Heart left ventricle (tissue), 13 donors: ENCODE results near the gene BTG1.

Source experiments
- POLR2A ChIP-seq, 2 donors: fragments of 450-650 bp; IDR thresholded peaks; one replicate each; pipeline ENCODE4 v1.6.1; 2017; ENCODE audit warnings: antibody characterized with exemption in 2 of 2, mild to moderate bottlenecking in 2 of 2, moderate library complexity in 2 of 2
- TF ChIP-seq, protein P1 (sequence below), 12 donors: fragments of 200-600 bp; sonication (generic) in 4 of 12; IDR thresholded peaks; one replicate each; pipeline versions ENCODE4 v1.5.0 to v1.8.0; 2018 to 2022; ENCODE audit warnings: antibody characterized with exemption in 12 of 12, mild to moderate bottlenecking in 5 of 12
- donor health status: ischemic (EF 13 %, LVEDD 7.1; RV severe dilation, severe dysfunction).
- donor health status: DM: no; HTN: yes; CAD: no.
- donor health status: DM: no; HTN: no; CAD: no.
- donor health status: ischemic (EF 25% LVEDD 6.9; RV normal size, moderate dysfunction).
- donor health status: ischemic (EF 25% LVEDD 5.7; RV mildly dilated, moderate dysfunction).
- donor health status: ischemic (EF 35%, LVEDD 5.7; RV mildly dilated, moderate dysfunction).
- donor health status: nonischemic (EF 11% LVEDD 7.7; RV severe dilation, severe dysfunction).
- donor health status: DM: yes; HTN: yes; CAD: no.
- donor health status: PGD.
- donor health status: ischemic (EF 29% LVEDD 5.4; RV normal size, mild dysfunction).
- donor health status: nonischemic (EF 23%, LVEDD 6.1; RV moderate dilation, normal function).

DNA sequence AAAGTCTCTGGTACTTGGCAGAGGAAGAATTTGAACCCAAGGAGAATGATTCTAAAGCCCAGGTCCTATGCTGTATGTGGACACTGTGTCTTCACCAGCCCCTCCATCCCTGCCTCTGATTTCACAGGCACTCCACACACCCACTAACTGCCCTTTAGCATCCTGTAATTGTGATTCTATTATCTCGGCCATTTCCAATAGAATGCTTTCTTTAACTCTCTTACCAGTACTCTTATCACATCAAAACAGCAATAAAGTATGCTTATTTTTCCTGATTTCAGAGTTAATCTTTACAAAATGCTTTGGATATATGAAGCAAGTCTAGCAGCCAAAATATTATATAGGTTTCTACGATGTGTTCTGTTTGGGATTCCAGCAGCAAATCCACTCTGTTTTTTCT, 37.9 kb upstream of the BTG1 start:
- no peak for TF ChIP-seq POLR2A (IDR thresholded peaks at IDR 0.05)
- TF ChIP-seq, protein P1, sequence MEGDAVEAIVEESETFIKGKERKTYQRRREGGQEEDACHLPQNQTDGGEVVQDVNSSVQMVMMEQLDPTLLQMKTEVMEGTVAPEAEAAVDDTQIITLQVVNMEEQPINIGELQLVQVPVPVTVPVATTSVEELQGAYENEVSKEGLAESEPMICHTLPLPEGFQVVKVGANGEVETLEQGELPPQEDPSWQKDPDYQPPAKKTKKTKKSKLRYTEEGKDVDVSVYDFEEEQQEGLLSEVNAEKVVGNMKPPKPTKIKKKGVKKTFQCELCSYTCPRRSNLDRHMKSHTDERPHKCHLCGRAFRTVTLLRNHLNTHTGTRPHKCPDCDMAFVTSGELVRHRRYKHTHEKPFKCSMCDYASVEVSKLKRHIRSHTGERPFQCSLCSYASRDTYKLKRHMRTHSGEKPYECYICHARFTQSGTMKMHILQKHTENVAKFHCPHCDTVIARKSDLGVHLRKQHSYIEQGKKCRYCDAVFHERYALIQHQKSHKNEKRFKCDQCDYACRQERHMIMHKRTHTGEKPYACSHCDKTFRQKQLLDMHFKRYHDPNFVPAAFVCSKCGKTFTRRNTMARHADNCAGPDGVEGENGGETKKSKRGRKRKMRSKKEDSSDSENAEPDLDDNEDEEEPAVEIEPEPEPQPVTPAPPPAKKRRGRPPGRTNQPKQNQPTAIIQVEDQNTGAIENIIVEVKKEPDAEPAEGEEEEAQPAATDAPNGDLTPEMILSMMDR (IDR thresholded peaks at IDR 0.05) = no peak
